ENCODE measurements around the gene SYCE3.

Gene SYCE3

DNA sequence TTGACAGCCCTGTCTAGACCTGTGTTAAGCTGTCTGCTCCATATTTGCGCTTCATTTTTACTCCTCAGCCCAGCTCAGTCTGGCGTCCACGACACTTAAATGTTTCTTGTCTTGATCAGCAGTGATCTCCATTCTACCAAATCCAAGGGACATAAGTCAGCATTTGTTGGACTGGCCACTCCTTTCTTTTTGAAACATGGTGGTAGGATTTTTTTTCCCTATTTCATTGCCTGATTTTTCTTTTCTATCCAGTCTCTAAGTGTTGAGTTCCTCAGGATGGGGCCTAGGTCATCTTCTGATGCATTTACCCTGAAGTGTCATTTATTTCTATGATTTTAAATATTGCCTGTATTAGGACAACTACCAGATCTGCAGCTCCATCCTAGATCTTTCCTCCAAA is 53.8 kb downstream of the SYCE3 start (continued):
- TF ChIP-seq ZNF155 (tag by site-specific recombination; IDR thresholded peaks at IDR 0.05) (no peak), ZNF169 (tag by site-specific recombination; IDR thresholded peaks at IDR 0.05) (no peak), ZNF16 (tag by site-specific recombination; IDR thresholded peaks at IDR 0.05; ENCODE audit: low read depth) (no peak), SP2 (tag by site-specific recombination; IDR thresholded peaks at IDR 0.05) (no peak)
- TF ChIP-seq, protein P1, sequence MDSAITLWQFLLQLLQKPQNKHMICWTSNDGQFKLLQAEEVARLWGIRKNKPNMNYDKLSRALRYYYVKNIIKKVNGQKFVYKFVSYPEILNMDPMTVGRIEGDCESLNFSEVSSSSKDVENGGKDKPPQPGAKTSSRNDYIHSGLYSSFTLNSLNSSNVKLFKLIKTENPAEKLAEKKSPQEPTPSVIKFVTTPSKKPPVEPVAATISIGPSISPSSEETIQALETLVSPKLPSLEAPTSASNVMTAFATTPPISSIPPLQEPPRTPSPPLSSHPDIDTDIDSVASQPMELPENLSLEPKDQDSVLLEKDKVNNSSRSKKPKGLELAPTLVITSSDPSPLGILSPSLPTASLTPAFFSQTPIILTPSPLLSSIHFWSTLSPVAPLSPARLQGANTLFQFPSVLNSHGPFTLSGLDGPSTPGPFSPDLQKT (IDR thresholded peaks at IDR 0.05; ENCODE audit: borderline replicate concordance, low read depth, low read length) = no peak

- POLR2A ChIA-PET = interaction anchor here (0.5 to 6.0 kb wide), 28 partner anchors 10 to 265 kb away, joined by 3 to 189 read pairs (median 5); partner anchors contain the start of genes ARSA, CHKB, HDAC10 and KLHDC7B
- peak within 1 kb of the TSS; percentile 100 for H3K4me3 ChIP-seq (ENCODE audit: low read depth, low read length)
- H3K4me1 ChIP-seq (ENCODE audit: control insufficient read depth, insufficient read depth, low read length) = peaks cover 8% of the 10 kb centered on the region
- CTCF ChIA-PET = interaction anchor here (0.6 to 3.8 kb wide), 8 partner anchors 10 to 265 kb away, joined by 3 to 32 read pairs (median 6); partner anchors contain the start of genes SCO2 and SYCE3
- H3K36me3 ChIP-seq (ENCODE audit: control insufficient read depth in 2 of 2, insufficient read depth in 1 of 2, low read length in 2 of 2) = peaks cover 6 to 42% of the 10 kb centered on the region in 2 experiments; a peak in 2 of 3 replicates
- H3K9me3 ChIP-seq (ENCODE audit: control insufficient read depth, insufficient read depth, low read depth, low read length) = no peaks in the 10 kb centered on the region
- H3K27ac ChIP-seq (ENCODE audit: extremely low read depth, low read depth, low read length) = peak within 1 kb of the TSS; percentile 97
- TF ChIP-seq ZBTB21 (tag by site-specific recombination; IDR thresholded peaks at IDR 0.05) = peak; percentile 98
- TF ChIP-seq ZNF501 (tag by site-specific recombination; IDR thresholded peaks at IDR 0.05) = peak; percentile 86
- TF ChIP-seq SCRT2 (tag by site-specific recombination; IDR thresholded peaks at IDR 0.05) = 0 out of 2 replicates have a peak, but pooled peaks have one; percentile 10
- TF ChIP-seq ZNF394 (tag by site-specific recombination; IDR thresholded peaks at IDR 0.05; ENCODE audit: borderline replicate concordance) = peak; percentile 54; the same call in 1 of the 2 replicates
- peak; percentile 96 for TF ChIP-seq KLF1 (tag by site-specific recombination; IDR thresholded peaks at IDR 0.05)
- no peak for TF ChIP-seq TCF7L2 (IDR thresholded peaks at IDR 0.05; ENCODE audit: borderline replicate concordance, low read depth, low read length)
- TF ChIP-seq YY2 (tag by site-specific recombination; IDR thresholded peaks at IDR 0.05) = peak; percentile 94
- TF ChIP-seq ZNF391 (tag by site-specific recombination; IDR thresholded peaks at IDR 0.05; ENCODE audit: borderline replicate concordance, low read depth) = peak; percentile 93; the same call in 1 of the 2 replicates
- peak; percentile 63 for TF ChIP-seq ZBTB17 (tag by site-specific recombination; IDR thresholded peaks at IDR 0.05)
- TF ChIP-seq GLI4 (tag by site-specific recombination; IDR thresholded peaks at IDR 0.05) = no peak; the same call in 1 of the 2 replicates
- TF ChIP-seq, protein P2, sequence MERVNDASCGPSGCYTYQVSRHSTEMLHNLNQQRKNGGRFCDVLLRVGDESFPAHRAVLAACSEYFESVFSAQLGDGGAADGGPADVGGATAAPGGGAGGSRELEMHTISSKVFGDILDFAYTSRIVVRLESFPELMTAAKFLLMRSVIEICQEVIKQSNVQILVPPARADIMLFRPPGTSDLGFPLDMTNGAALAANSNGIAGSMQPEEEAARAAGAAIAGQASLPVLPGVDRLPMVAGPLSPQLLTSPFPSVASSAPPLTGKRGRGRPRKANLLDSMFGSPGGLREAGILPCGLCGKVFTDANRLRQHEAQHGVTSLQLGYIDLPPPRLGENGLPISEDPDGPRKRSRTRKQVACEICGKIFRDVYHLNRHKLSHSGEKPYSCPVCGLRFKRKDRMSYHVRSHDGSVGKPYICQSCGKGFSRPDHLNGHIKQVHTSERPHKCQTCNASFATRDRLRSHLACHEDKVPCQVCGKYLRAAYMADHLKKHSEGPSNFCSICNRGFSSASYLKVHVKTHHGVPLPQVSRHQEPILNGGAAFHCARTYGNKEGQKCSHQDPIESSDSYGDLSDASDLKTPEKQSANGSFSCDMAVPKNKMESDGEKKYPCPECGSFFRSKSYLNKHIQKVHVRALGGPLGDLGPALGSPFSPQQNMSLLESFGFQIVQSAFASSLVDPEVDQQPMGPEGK (tag by site-specific recombination; IDR thresholded peaks at IDR 0.05) = peak; percentile 86
- 0 out of 2 replicates have a peak, but pooled peaks have one; percentile 87 for TF ChIP-seq HOXC10 (CRISPR knock-in tag; IDR thresholded peaks at IDR 0.05)
- TF ChIP-seq ZNF2 (tag by site-specific recombination; IDR thresholded peaks at IDR 0.05) = 0 out of 2 replicates have a peak, but pooled peaks have one; percentile 45
- TF ChIP-seq ZNF324 (tag by site-specific recombination; IDR thresholded peaks at IDR 0.05) = peak; percentile 92
- peak; percentile 94 for TF ChIP-seq ZBTB26 (tag by site-specific recombination; optimal IDR thresholded peaks at IDR 0.05)
- TF ChIP-seq MYNN (tag by site-specific recombination; IDR thresholded peaks at IDR 0.05; ENCODE audit: borderline replicate concordance) = no peak
- 0 out of 2 replicates have a peak, but pooled peaks have one; percentile 31 for TF ChIP-seq PRDM10 (tag by site-specific recombination; IDR thresholded peaks at IDR 0.05)
- peak; percentile 56; the same call in 1 of the 2 replicates for TF ChIP-seq ZSCAN5A (tag by site-specific recombination; IDR thresholded peaks at IDR 0.05)
These were observed 54.5 kb downstream of the SYCE3 start, which contains the start of gene NCAPH2 for GRCh38 chr22:50507991-50508884. TSS of gene NCAPH2 (plus strand) at chr22:50508224. CDS start at chr22:50508338, 114 bp downstream.
